NT2/D1 (cell line): ENCODE measurements around the gene MYO1E.

ENCODE experiments used
- SUZ12 ChIP-seq: IDR thresholded peaks from 2 replicates; pipeline ENCODE4 v1.6.1; 2011; ENCODE audit not compliant: insufficient read length, insufficient read depth; ENCODE audit errors: extremely low read depth
- YY1 ChIP-seq: IDR thresholded peaks from 2 replicates; pipeline ENCODE4 v1.6.1; 2011; ENCODE audit not compliant: insufficient read length, insufficient read depth
- ZNF274 ChIP-seq: IDR thresholded peaks from 2 replicates; pipeline ENCODE4 v1.6.1; 2011; ENCODE audit warnings: mild to moderate bottlenecking, low read depth, low read length

DNA sequence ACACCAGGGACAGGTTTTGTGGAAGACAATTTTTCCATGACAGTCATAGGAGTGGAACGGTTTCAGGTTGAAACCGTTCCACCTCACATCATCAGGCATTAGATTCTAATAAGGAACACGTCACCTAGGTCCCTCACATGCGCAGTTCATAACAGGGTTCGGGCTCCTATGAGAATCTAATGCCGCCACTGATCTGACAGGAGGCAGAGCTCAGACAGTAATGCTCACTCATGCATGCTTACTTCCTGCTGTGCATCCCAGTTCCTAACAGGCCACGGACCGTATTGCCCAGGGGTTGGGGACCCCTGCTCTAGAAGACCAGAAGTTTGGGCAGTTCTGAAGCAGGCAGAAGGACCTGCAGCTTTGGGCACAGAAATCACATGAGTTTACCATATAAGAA, 61.5 kb downstream of the MYO1E start:
- no peak for TF ChIP-seq SUZ12
- TF ChIP-seq ZNF274, result no peak
- TF ChIP-seq YY1, result no peak
